Smooth muscle cell (in vitro differentiated cells): Measurements from ENCODE around the gene SKAP1. TPM values are rescaled to one million over a fixed set of nuclear protein-coding genes. Genes with fewer than 3 reads are reported as not detected.

ENCODE experiments used
- DNase-seq: peaks from one replicate; lab custom pipeline; 2025; ENCODE audit not compliant: unreplicated experiment; lab: John Stamatoyannopoulos, UW
- H2AFZ ChIP-seq: fragments of 200-600 bp; sonication (generic); 2 replicates; pipeline ENCODE4 v1.6.0; 2016; ENCODE audit warnings: antibody characterized with exemption, low read depth, mild to moderate bottlenecking
- H3F3A ChIP-seq: fragments of 200-600 bp; sonication (generic); 2 replicates; pipeline ENCODE4 v1.6.0; 2017; ENCODE audit warnings: antibody characterized with exemption, low read depth
- H3K27ac ChIP-seq: fragments of 200-600 bp; sonication (generic); 2 replicates; pipeline ENCODE4 v1.5.1; 2016; ENCODE audit warnings: low read depth, mild to moderate bottlenecking
- H3K27me3 ChIP-seq: fragments of 200-600 bp; sonication (generic); 2 replicates; pipeline ENCODE4 v1.6.1; 2016; ENCODE audit warnings: low read depth, mild to moderate bottlenecking
- H3K36me3 ChIP-seq: fragments of 200-600 bp; sonication (generic); 2 replicates; pipeline ENCODE4 v1.5.1; 2016; ENCODE audit warnings: low read depth
- H3K4me1 ChIP-seq: fragments of 200-600 bp; sonication (generic); 2 replicates; pipeline ENCODE4 v1.5.1; 2016; ENCODE audit warnings: low read depth
- H3K4me2 ChIP-seq: fragments of 200-600 bp; sonication (generic); 2 replicates; pipeline ENCODE4 v1.6.0; 2016; ENCODE audit warnings: mild to moderate bottlenecking
- H3K4me3 ChIP-seq: fragments of 200-600 bp; sonication (generic); 2 replicates; pipeline ENCODE4 v1.5.1; 2016; ENCODE audit warnings: mild to moderate bottlenecking
- H3K79me2 ChIP-seq: fragments of 200-600 bp; sonication (generic); 2 replicates; pipeline ENCODE4 v1.6.0; 2016; ENCODE audit warnings: low read depth, mild to moderate bottlenecking
- H3K9ac ChIP-seq: fragments of 200-600 bp; sonication (generic); 2 replicates; pipeline ENCODE4 v1.6.0; 2016; ENCODE audit warnings: low read depth
- H3K9me3 ChIP-seq: fragments of 200-600 bp; sonication (generic); replicated peaks from 2 replicates; pipeline ENCODE4 v1.5.1; 2016; ENCODE audit warnings: low read depth
- H4K20me1 ChIP-seq: fragments of 200-600 bp; sonication (generic); 2 replicates; pipeline ENCODE4 v1.6.0; 2016; ENCODE audit warnings: low read depth
- CTCF ChIP-seq: fragments of 200-600 bp; sonication (generic); IDR thresholded peaks from 2 replicates; pipeline ENCODE4 v1.5.1; 2017; ENCODE audit warnings: borderline replicate concordance, mild to moderate bottlenecking, antibody characterized with exemption; ENCODE audit not compliant: insufficient read depth, poor library complexity, severe bottlenecking
- WGBS: methylation state at CpG from one replicate; pipeline ENCODE4 v1.1.7; 2016; ENCODE audit warnings: low lambda C conversion rate; 5-methylcytosine and 5-hydroxymethylcytosine counted together
- polyA plus RNA-seq: library from polyadenylated mRNA; unstranded; fragments of >200 nt; fragmentation: Nextera tagmentation; extraction: Ambion mirVana; gene quantifications from 2 replicates; pipeline ENCODE4 v1.2.1, GENCODE V29; 2016
- total RNA-seq: library from RNA; depleted of rRNA; stranded (reverse); fragments of >200 nt; gene quantifications from 2 replicates; pipeline ENCODE4 v1.2.3, GENCODE V29; 2014

Gene SKAP1
- total and polyA plus RNA-seq, 2 experiments from 2014 or later = not detected

- H2AFZ ChIP-seq = no peak overlapping the region
- no peaks in the 10 kb centered on the region for H3F3A ChIP-seq
- no peak overlapping the region for H3K9ac ChIP-seq
- DNase-seq = no peak
- H3K9me3 ChIP-seq = no peaks in the 10 kb centered on the region
- H3K27me3 ChIP-seq = peaks cover 31% of the 10 kb centered on the region
- H3K79me2 ChIP-seq = no peaks in the 10 kb centered on the region
- H4K20me1 ChIP-seq = no peaks in the 10 kb centered on the region
- no peaks in the 10 kb centered on the region for H3K36me3 ChIP-seq
- H3K4me3 ChIP-seq = no peak overlapping the region
- no peak overlapping the region for H3K27ac ChIP-seq
- no peak overlapping the region for H3K4me2 ChIP-seq
- no peaks in the 10 kb centered on the region for H3K4me1 ChIP-seq
- no peak for TF ChIP-seq CTCF
- 95% methylated on average over 1 of the region's 1 CpG for WGBS
Observed at GRCh38 chr17:48386826-48387225, 43.2 kb downstream of the SKAP1 start.

- Histone ChIP-seq H2AFZ (no peak overlapping the region), H3K36me3 (no peaks in the 10 kb centered on the region), H3K4me3 (no peak overlapping the region), H3K4me2 (no peak overlapping the region), H3K79me2 (no peaks in the 10 kb centered on the region), H3K27me3 (peaks cover 46% of the 10 kb centered on the region), H3K9me3 (no peaks in the 10 kb centered on the region), H3F3A (no peaks in the 10 kb centered on the region), H3K27ac (no peak overlapping the region), H3K4me1 (no peaks in the 10 kb centered on the region), H3K9ac (no peak overlapping the region), H4K20me1 (no peaks in the 10 kb centered on the region)
- WGBS = 86% methylated on average over 1 of the region's 1 CpG
- no peak for TF ChIP-seq CTCF
- no peak for DNase-seq
Observed at GRCh38 chr17:48385319-48385718, 44.7 kb downstream of the SKAP1 start.

GRCh38 chr17:48384164-48384563, 45.9 kb downstream of the SKAP1 start:
- no peak overlapping the region for H3K9ac ChIP-seq
- no peak for DNase-seq
- no peaks in the 10 kb centered on the region for H3K36me3 ChIP-seq
- H3K4me3 ChIP-seq = no peak overlapping the region
- no peaks in the 10 kb centered on the region for H3K9me3 ChIP-seq
- H2AFZ ChIP-seq = no peak overlapping the region
- H3K79me2 ChIP-seq = no peaks in the 10 kb centered on the region
- H3K4me2 ChIP-seq = no peak overlapping the region
- WGBS = 95% methylated on average over 3 of the region's 3 CpGs
- no peaks in the 10 kb centered on the region for H3F3A ChIP-seq
- H3K27ac ChIP-seq = no peak overlapping the region
- no peak for TF ChIP-seq CTCF
- no peaks in the 10 kb centered on the region for H3K4me1 ChIP-seq
- H3K27me3 ChIP-seq = peaks cover 53% of the 10 kb centered on the region
- no peaks in the 10 kb centered on the region for H4K20me1 ChIP-seq

- Histone ChIP-seq H3K27me3 (peaks cover 65% of the 10 kb centered on the region), H4K20me1 (no peaks in the 10 kb centered on the region), H3K9ac (no peak overlapping the region), H3K4me3 (no peak overlapping the region), H3K79me2 (no peaks in the 10 kb centered on the region), H2AFZ (no peak overlapping the region), H3K4me1 (no peaks in the 10 kb centered on the region), H3K27ac (no peak overlapping the region), H3F3A (no peaks in the 10 kb centered on the region), H3K36me3 (no peaks in the 10 kb centered on the region), H3K4me2 (no peak overlapping the region), H3K9me3 (no peaks in the 10 kb centered on the region)
- WGBS = 84% methylated on average over 3 of the region's 3 CpGs
- no peak for DNase-seq
- no peak for TF ChIP-seq CTCF
Observed at GRCh38 chr17:48382989-48383388, 47.0 kb downstream of the SKAP1 start.
